Neural cell (in vitro differentiated cells): Measurements from ENCODE around the gene CNOT3. TPM values are rescaled to one million over a fixed set of nuclear protein-coding genes. Genes with fewer than 3 reads are reported as not detected.
"Not testable (repeated sequence)": the region's sequence is repeated elsewhere in the genome, so short reads cannot be mapped to it uniquely, and the experiment has no call there.

Experiments
- H2AFZ ChIP-seq: fragments of 200-600, 300-800 bp; sonication (generic), shearing (Covaris generic); 2 replicates; pipeline ENCODE4 v1.6.0; 2014; ENCODE audit warnings: low read depth, mild to moderate bottlenecking, antibody characterized with exemption, low read length, moderate library complexity
- H3F3A ChIP-seq: fragments of 200-600 bp; shearing (Covaris generic); 2 replicates; pipeline ENCODE4 v1.6.1; 2016; ENCODE audit warnings: mild to moderate bottlenecking, moderate library complexity, mixed read lengths, antibody characterized with exemption, low read length; ENCODE audit not compliant: insufficient read depth, poor library complexity, severe bottlenecking
- H3K27ac ChIP-seq: fragments of 200-600, 300-800 bp; sonication (generic), shearing (Covaris generic); 2 replicates; pipeline ENCODE4 v1.5.1; 2014; ENCODE audit warnings: mild to moderate bottlenecking, low read length, moderate library complexity
- H3K27me3 ChIP-seq: fragments of 300-800, 200-600 bp; sonication (generic), shearing (Covaris generic); 2 replicates; pipeline ENCODE4 v1.6.0; 2014; ENCODE audit warnings: mild to moderate bottlenecking, low read depth, low read length, moderate library complexity; ENCODE audit not compliant: insufficient read depth
- H3K36me3 ChIP-seq: fragments of 300-800, 200-600 bp; sonication (generic), shearing (Covaris generic); 2 replicates; pipeline ENCODE4 v1.5.1; 2014; ENCODE audit warnings: mild to moderate bottlenecking, antibody characterized with exemption, low read length, moderate library complexity; ENCODE audit not compliant: insufficient read depth
- H3K4me2 ChIP-seq: fragments of 300-800, 200-600 bp; sonication (generic), shearing (Covaris generic); 2 replicates; pipeline ENCODE4 v1.6.0; 2014; ENCODE audit warnings: mild to moderate bottlenecking, low read length
- H3K4me3 ChIP-seq: fragments of 300-800, 200-600 bp; sonication (generic), shearing (Covaris generic); 2 replicates; pipeline ENCODE4 v1.5.1; 2014; ENCODE audit warnings: mild to moderate bottlenecking, low read length, moderate library complexity
- H3K79me2 ChIP-seq: fragments of 200-600 bp; shearing (Covaris generic); replicated peaks from 2 replicates; pipeline ENCODE4 v1.6.0; 2014; ENCODE audit warnings: mild to moderate bottlenecking, low read length, moderate library complexity; ENCODE audit not compliant: insufficient read depth
- H3K9ac ChIP-seq: fragments of 300-800, 200-600 bp; sonication (generic), shearing (Covaris generic); 2 replicates; pipeline ENCODE4 v1.6.1; 2016; ENCODE audit warnings: mild to moderate bottlenecking, low read length, mixed read lengths
- H3K9me2 ChIP-seq: fragments of 200-600 bp; shearing (Covaris generic); 2 replicates; pipeline ENCODE4 v1.6.1; 2016; ENCODE audit warnings: mild to moderate bottlenecking, low read length, mixed read lengths; ENCODE audit not compliant: insufficient read depth
- H3K9me3 ChIP-seq: fragments of 200-600, 300-800 bp; sonication (generic), shearing (Covaris generic); 2 replicates; pipeline ENCODE4 v1.6.1; 2016; ENCODE audit warnings: mild to moderate bottlenecking, mixed run types, low read length, moderate library complexity, mixed read lengths
- H4K20me1 ChIP-seq: fragments of 200-600 bp; shearing (Covaris generic); 2 replicates; pipeline ENCODE4 v1.6.1; 2016; ENCODE audit warnings: mild to moderate bottlenecking, mixed run types; ENCODE audit not compliant: insufficient read depth
- EP300 ChIP-seq: fragments of 450-650 bp; conservative IDR thresholded peaks from 2 replicates; pipeline ENCODE4 v1.6.1; 2014; ENCODE audit warnings: antibody characterized with exemption, mild to moderate bottlenecking, moderate library complexity; ENCODE audit not compliant: poor library complexity, severe bottlenecking
- EZH2 ChIP-seq: fragments of 200-600, 300-800 bp; shearing (Covaris generic), sonication (generic); IDR thresholded peaks from 2 replicates; pipeline ENCODE4 v1.6.1; 2014; ENCODE audit warnings: antibody characterized with exemption, low read length, borderline replicate concordance, mild to moderate bottlenecking; ENCODE audit not compliant: insufficient read depth, poor library complexity, severe bottlenecking
- MXI1 ChIP-seq: fragments of 450-650 bp; conservative IDR thresholded peaks from 2 replicates; pipeline ENCODE4 v1.6.1; 2014; ENCODE audit warnings: antibody characterized with exemption, mild to moderate bottlenecking; ENCODE audit not compliant: poor library complexity, severe bottlenecking
- POLR2AphosphoS5 ChIP-seq: IDR thresholded peaks from 2 replicates; pipeline ENCODE4 v1.6.1; 2012
- RAD21 ChIP-seq: fragments of 450-650 bp; conservative IDR thresholded peaks from 2 replicates; pipeline ENCODE4 v1.6.1; 2014; ENCODE audit warnings: antibody characterized with exemption, mild to moderate bottlenecking, moderate library complexity
- REST ChIP-seq: IDR thresholded peaks from 2 replicates; pipeline ENCODE4 v1.6.1; 2012; ENCODE audit warnings: borderline replicate concordance
- SMC3 ChIP-seq: fragments of 450-650 bp; conservative IDR thresholded peaks from 2 replicates; pipeline ENCODE4 v1.6.1; 2014; ENCODE audit warnings: antibody characterized with exemption, mild to moderate bottlenecking, moderate library complexity; ENCODE audit not compliant: poor library complexity
- TAF1 ChIP-seq: IDR thresholded peaks from 2 replicates; pipeline ENCODE4 v1.6.1; 2012; ENCODE audit warnings: low read depth
- polyA plus RNA-seq: library from polyadenylated mRNA; depleted of rRNA; stranded (reverse); fragments of >200 nt; gene quantifications from 2 replicates; pipeline ENCODE4 v1.2.3, GENCODE V29; 2014
- TF ChIP-seq, protein P1 (sequence below): fragments of 450-650 bp; IDR thresholded peaks from 2 replicates; pipeline ENCODE4 v1.5.1; 2014; ENCODE audit warnings: antibody characterized with exemption, mild to moderate bottlenecking, moderate library complexity; ENCODE audit not compliant: poor library complexity, severe bottlenecking

CNOT3 gene
- polyA plus RNA-seq, 1 donor from 2014 or later = 7.6 TPM

DNA sequence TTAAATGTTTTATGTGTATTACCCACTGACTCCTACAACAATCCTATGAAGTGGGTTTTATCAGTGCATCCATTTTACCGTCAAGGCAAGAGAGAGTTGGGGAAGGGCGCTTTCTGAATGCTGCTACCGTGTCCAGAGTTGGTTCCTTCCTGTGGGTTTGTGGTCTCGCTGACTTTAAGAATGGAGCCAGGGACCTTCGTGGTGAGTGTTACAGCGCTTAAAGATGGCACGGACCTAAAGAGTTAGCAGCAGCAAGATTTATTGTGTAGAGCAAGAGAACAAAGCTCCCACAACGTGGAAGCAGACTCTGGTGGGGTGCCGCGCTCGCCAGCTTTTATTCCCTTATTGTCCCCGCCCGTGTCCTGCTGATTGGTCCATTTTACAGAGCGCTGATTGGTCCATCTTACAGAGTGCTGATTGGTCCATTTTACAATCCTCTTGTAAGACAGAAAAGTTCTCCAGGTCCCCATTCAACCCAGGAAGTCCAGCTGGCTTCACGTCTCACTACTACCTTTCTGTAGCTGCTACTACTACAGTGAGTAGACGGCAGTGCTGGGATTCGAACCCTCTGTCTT, 43.0 kb upstream of the CNOT3 start (continued):
- no peak for TF ChIP-seq MXI1

- TF ChIP-seq SMC3 (no peak), POLR2AphosphoS5 (no peak), RAD21 (no peak), REST (no peak), EP300 (no peak), TAF1 (no peak), EZH2 (no peak)
- TF ChIP-seq, protein P1, sequence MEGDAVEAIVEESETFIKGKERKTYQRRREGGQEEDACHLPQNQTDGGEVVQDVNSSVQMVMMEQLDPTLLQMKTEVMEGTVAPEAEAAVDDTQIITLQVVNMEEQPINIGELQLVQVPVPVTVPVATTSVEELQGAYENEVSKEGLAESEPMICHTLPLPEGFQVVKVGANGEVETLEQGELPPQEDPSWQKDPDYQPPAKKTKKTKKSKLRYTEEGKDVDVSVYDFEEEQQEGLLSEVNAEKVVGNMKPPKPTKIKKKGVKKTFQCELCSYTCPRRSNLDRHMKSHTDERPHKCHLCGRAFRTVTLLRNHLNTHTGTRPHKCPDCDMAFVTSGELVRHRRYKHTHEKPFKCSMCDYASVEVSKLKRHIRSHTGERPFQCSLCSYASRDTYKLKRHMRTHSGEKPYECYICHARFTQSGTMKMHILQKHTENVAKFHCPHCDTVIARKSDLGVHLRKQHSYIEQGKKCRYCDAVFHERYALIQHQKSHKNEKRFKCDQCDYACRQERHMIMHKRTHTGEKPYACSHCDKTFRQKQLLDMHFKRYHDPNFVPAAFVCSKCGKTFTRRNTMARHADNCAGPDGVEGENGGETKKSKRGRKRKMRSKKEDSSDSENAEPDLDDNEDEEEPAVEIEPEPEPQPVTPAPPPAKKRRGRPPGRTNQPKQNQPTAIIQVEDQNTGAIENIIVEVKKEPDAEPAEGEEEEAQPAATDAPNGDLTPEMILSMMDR = no peak
- peak overlapping the region; percentile 62 for H3K4me3 ChIP-seq
Observed at GRCh38 chr19:54095136-54095858, 42.3 kb upstream of the CNOT3 start.

DNA sequence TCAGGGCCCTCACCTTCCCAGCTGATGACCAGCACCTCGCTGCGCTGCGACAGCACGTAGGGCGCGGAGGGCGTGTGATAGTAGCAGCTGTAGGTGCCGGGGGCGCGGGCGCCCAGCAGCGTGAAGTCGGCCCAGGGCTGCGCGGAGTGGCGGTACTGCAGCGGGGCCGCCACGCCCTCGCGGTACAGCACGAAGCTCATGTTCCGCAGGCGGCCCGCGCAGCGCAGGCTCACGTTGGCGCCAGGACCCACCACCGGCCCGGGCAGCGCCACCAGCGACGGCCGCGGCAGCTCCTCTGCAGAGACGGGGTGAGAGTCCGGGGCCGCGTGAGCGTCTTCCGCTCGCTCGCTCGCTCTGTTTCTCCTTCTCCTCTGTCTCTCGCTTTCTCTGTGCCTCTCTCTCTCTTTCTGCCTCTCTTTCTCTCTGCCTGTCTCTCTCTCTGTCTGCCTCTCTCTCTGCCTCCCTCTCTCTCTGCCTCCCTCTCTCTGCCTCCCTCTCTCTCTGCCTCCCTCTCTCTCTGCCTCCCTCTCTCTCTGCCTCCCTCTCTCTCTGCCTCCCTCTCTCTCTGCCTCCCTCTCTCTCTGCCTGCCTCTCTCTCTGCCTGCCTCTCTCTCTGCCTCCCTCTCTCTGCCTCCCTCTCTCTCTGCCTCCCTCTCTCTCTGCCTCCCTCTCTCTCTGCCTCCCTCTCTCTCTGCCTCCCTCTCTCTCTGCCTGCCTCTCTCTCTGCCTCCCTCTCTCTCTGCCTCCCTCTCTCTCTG, 41.5 kb upstream of the CNOT3 start:
- Histone ChIP-seq H3K4me3 (peak overlapping the region; percentile 62), H3K9ac (peak overlapping the region; percentile 30), H3K27me3 (peaks cover 29% of the 10 kb centered on the region)
- H2AFZ ChIP-seq, H3K27ac ChIP-seq, H3K9me2 ChIP-seq, H3K9me3 ChIP-seq, H3K79me2 ChIP-seq, H4K20me1 ChIP-seq, H3K4me2 ChIP-seq, H3K36me3 ChIP-seq, H3F3A ChIP-seq: not testable (repeated sequence)

More at GRCh38 chr19:54095136-54095858, 42.3 kb upstream of the CNOT3 start:
- Histone ChIP-seq H2AFZ (no peak overlapping the region), H3K27ac (no peak overlapping the region), H3K27me3 (peaks cover 29% of the 10 kb centered on the region), H3K9ac (peak overlapping the region; percentile 30), H4K20me1 (no peaks in the 10 kb centered on the region), H3F3A (no peaks in the 10 kb centered on the region), H3K9me2 (no peaks in the 10 kb centered on the region), H3K9me3 (no peaks in the 10 kb centered on the region), H3K4me2 (no peak overlapping the region), H3K79me2 (no peaks in the 10 kb centered on the region), H3K36me3 (no peaks in the 10 kb centered on the region)
